Smooth muscle cell (in vitro differentiated cells): Measurements from ENCODE around the gene FAM227A. TPM values are rescaled to one million over a fixed set of nuclear protein-coding genes. Genes with fewer than 3 reads are reported as not detected.
"Not testable (repeated sequence)": the region's sequence is repeated elsewhere in the genome, so short reads cannot be mapped to it uniquely, and the experiment has no call there.

Experiments used
- DNase-seq: peaks from one replicate; lab custom pipeline; 2025; ENCODE audit not compliant: unreplicated experiment; lab: John Stamatoyannopoulos, UW
- H2AFZ ChIP-seq: fragments of 200-600 bp; sonication (generic); 2 replicates; pipeline ENCODE4 v1.6.0; 2016; ENCODE audit warnings: antibody characterized with exemption, low read depth, mild to moderate bottlenecking
- H3F3A ChIP-seq: fragments of 200-600 bp; sonication (generic); 2 replicates; pipeline ENCODE4 v1.6.0; 2017; ENCODE audit warnings: antibody characterized with exemption, low read depth
- H3K27ac ChIP-seq: fragments of 200-600 bp; sonication (generic); 2 replicates; pipeline ENCODE4 v1.5.1; 2016; ENCODE audit warnings: low read depth, mild to moderate bottlenecking
- H3K27me3 ChIP-seq: fragments of 200-600 bp; sonication (generic); 2 replicates; pipeline ENCODE4 v1.6.1; 2016; ENCODE audit warnings: low read depth, mild to moderate bottlenecking
- H3K36me3 ChIP-seq: fragments of 200-600 bp; sonication (generic); 2 replicates; pipeline ENCODE4 v1.5.1; 2016; ENCODE audit warnings: low read depth
- H3K4me1 ChIP-seq: fragments of 200-600 bp; sonication (generic); 2 replicates; pipeline ENCODE4 v1.5.1; 2016; ENCODE audit warnings: low read depth
- H3K4me2 ChIP-seq: fragments of 200-600 bp; sonication (generic); 2 replicates; pipeline ENCODE4 v1.6.0; 2016; ENCODE audit warnings: mild to moderate bottlenecking
- H3K4me3 ChIP-seq: fragments of 200-600 bp; sonication (generic); 2 replicates; pipeline ENCODE4 v1.5.1; 2016; ENCODE audit warnings: mild to moderate bottlenecking
- H3K79me2 ChIP-seq: fragments of 200-600 bp; sonication (generic); 2 replicates; pipeline ENCODE4 v1.6.0; 2016; ENCODE audit warnings: low read depth, mild to moderate bottlenecking
- H3K9ac ChIP-seq: fragments of 200-600 bp; sonication (generic); 2 replicates; pipeline ENCODE4 v1.6.0; 2016; ENCODE audit warnings: low read depth
- H3K9me3 ChIP-seq: fragments of 200-600 bp; sonication (generic); replicated peaks from 2 replicates; pipeline ENCODE4 v1.5.1; 2016; ENCODE audit warnings: low read depth
- H4K20me1 ChIP-seq: fragments of 200-600 bp; sonication (generic); 2 replicates; pipeline ENCODE4 v1.6.0; 2016; ENCODE audit warnings: low read depth
- WGBS: methylation state at CpG from one replicate; pipeline ENCODE4 v1.1.7; 2016; ENCODE audit warnings: low lambda C conversion rate; 5-methylcytosine and 5-hydroxymethylcytosine counted together
- polyA plus RNA-seq: library from polyadenylated mRNA; unstranded; fragments of >200 nt; fragmentation: Nextera tagmentation; extraction: Ambion mirVana; gene quantifications from 2 replicates; pipeline ENCODE4 v1.2.1, GENCODE V29; 2016
- total RNA-seq: library from RNA; depleted of rRNA; stranded (reverse); fragments of >200 nt; gene quantifications from 2 replicates; pipeline ENCODE4 v1.2.3, GENCODE V29; 2014
- TF ChIP-seq, protein P1 (sequence below): fragments of 200-600 bp; sonication (generic); IDR thresholded peaks from 2 replicates; pipeline ENCODE4 v1.5.1; 2017; ENCODE audit warnings: borderline replicate concordance, mild to moderate bottlenecking, antibody characterized with exemption; ENCODE audit not compliant: insufficient read depth, poor library complexity, severe bottlenecking

Gene FAM227A
- total and polyA plus RNA-seq, 2 experiments from 2014 or later = 1.5 to 4.9 TPM

DNA sequence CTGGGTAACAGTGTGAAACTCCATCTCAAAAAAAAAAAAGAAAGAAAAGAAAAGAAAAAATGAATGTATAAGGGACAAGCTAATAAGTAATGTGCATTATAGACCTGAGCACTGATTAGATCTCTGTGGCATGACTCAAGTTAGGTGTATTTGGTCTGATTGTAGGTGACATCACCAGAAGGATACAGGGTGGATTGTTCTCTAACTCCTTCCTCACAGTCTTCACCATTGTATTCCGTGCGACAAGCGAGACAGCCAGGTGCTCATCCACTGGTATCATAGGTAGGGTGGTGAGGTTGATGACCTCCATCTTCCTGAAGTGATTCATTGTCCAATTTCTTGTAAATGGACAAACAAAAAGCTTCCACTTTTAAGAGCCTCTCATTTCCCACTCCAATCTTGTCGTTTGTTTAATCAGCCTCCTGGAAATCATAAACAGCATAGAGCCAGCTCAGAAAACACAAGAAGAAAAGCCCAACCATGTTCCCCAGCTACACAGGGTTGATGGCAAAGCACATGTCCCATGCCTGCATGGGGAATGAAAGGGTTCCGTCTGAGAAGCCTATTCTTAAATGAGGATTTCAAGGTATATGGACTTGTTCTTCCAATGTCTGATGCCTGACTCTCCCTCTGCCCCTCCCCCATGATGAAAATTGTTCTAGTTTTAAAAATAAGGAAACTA, 6.2 kb downstream of the FAM227A start:
- no peaks in the 10 kb centered on the region for H3F3A ChIP-seq
- H3K4me1 ChIP-seq = no peaks in the 10 kb centered on the region
- peak overlapping the region; percentile 62 for H3K27ac ChIP-seq
- no peak overlapping the region for H3K9ac ChIP-seq
- DNase-seq = no peak
- TF ChIP-seq, protein P1, sequence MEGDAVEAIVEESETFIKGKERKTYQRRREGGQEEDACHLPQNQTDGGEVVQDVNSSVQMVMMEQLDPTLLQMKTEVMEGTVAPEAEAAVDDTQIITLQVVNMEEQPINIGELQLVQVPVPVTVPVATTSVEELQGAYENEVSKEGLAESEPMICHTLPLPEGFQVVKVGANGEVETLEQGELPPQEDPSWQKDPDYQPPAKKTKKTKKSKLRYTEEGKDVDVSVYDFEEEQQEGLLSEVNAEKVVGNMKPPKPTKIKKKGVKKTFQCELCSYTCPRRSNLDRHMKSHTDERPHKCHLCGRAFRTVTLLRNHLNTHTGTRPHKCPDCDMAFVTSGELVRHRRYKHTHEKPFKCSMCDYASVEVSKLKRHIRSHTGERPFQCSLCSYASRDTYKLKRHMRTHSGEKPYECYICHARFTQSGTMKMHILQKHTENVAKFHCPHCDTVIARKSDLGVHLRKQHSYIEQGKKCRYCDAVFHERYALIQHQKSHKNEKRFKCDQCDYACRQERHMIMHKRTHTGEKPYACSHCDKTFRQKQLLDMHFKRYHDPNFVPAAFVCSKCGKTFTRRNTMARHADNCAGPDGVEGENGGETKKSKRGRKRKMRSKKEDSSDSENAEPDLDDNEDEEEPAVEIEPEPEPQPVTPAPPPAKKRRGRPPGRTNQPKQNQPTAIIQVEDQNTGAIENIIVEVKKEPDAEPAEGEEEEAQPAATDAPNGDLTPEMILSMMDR = no peak
- no peak overlapping the region for H3K4me3 ChIP-seq
- no peak overlapping the region for H3K4me2 ChIP-seq
- no peaks in the 10 kb centered on the region for H3K36me3 ChIP-seq
- H2AFZ ChIP-seq = no peak overlapping the region
- 77% methylated on average over 5 of the region's 5 CpGs for WGBS
- no peaks in the 10 kb centered on the region for H3K79me2 ChIP-seq
- H4K20me1 ChIP-seq = no peaks in the 10 kb centered on the region
- H3K27me3 ChIP-seq = no peaks in the 10 kb centered on the region
- no peaks in the 10 kb centered on the region for H3K9me3 ChIP-seq

DNA sequence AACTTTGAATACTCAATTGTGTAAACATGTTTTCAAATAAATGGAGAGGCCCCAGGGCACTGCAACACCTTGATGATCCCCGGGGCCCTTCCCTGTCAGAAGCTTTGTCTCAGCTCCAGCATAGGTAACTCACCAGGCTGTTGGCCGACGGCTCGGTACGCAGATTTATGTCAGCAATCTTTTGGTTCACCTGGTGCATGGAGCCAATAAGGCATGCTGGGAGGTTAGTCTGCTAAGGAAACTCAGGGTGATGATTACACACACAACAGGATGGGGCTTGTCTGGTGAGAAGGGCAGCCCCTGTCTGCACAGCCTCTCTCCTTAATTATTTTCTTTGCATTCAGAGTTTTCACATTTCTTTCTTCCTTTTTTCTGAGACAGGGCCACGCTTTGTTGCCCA, 10.8 kb downstream of the FAM227A start:
- H3K4me3 ChIP-seq = no peak overlapping the region
- no peak overlapping the region for H3K27ac ChIP-seq
- DNase-seq = no peak
- H3K36me3 ChIP-seq = no peaks in the 10 kb centered on the region
- WGBS = 84% methylated on average over 6 of the region's 6 CpGs
- H3K9me3 ChIP-seq = no peaks in the 10 kb centered on the region
- H3K27me3 ChIP-seq = no peaks in the 10 kb centered on the region
- TF ChIP-seq, protein P1 = no peak
- no peak overlapping the region for H2AFZ ChIP-seq
- H3K4me1 ChIP-seq = no peaks in the 10 kb centered on the region
- no peaks in the 10 kb centered on the region for H3F3A ChIP-seq
- no peak overlapping the region for H3K4me2 ChIP-seq
- H3K79me2 ChIP-seq = no peaks in the 10 kb centered on the region
- no peaks in the 10 kb centered on the region for H4K20me1 ChIP-seq
- H3K9ac ChIP-seq = no peak overlapping the region

DNA sequence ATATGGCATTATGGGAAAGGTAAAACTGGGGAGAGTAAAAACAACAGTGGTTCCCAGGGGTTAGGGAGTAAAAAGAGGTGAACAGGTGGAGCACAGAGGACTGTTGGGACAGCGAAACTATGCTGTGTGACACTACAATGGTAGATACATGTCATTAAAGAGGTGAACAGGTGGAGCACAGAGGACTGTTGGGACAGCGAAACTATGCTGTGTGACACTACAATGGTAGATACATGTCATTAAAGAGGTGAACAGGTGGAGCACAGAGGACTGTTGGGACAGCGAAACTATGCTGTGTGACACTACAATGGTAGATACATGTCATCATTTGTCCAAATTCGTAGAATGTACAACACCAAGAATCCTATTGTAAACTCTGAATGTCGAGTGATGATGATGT, 11.9 kb downstream of the FAM227A start:
- not testable (repeated sequence) for H3K4me1 ChIP-seq, H3K27ac ChIP-seq, H3F3A ChIP-seq, DNase-seq, H2AFZ ChIP-seq, H3K9ac ChIP-seq, H3K79me2 ChIP-seq, H3K4me2 ChIP-seq, H4K20me1 ChIP-seq, H3K27me3 ChIP-seq, H3K36me3 ChIP-seq, H3K4me3 ChIP-seq, H3K9me3 ChIP-seq
- 94% methylated on average over 5 of the region's 5 CpGs for WGBS

DNA sequence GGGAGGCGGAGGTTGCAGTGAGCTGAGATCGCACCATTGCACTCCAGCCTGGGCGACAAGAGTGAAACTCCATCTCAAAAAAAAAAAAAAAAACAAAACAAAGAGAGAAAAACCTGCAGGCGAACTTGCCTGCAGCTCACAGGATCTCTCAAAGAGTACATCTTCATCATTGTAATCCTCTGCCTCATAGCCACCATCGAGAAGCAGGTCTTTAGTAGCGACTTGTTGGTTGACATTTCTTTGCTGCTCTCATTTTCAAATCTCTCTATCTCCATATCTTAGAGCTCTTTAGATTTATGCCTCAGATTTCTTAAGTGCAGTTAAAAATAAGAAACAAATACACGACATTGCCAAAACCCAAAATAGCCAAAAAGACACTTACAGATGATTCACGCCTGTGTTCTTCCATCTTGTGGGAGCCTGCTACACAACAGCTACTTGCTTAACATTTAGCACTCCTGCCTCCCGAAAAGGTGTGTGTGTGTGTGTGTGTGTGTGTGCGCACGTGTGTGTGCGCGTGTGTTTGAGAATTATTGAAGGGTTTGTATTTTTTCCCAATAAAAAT, 14.6 kb downstream of the FAM227A start:
- Histone ChIP-seq H3K4me3 (no peak overlapping the region), H3K4me2 (no peak overlapping the region), H3F3A (no peaks in the 10 kb centered on the region), H3K27ac (no peak overlapping the region), H3K9ac (no peak overlapping the region), H2AFZ (no peak overlapping the region), H4K20me1 (no peaks in the 10 kb centered on the region), H3K36me3 (no peaks in the 10 kb centered on the region), H3K79me2 (no peaks in the 10 kb centered on the region), H3K4me1 (no peaks in the 10 kb centered on the region), H3K9me3 (no peaks in the 10 kb centered on the region), H3K27me3 (no peaks in the 10 kb centered on the region)
- WGBS = 93% methylated on average over 10 of the region's 13 CpGs
- DNase-seq = no peak
- TF ChIP-seq, protein P1 = no peak
